Effector CD8-positive, alpha-beta T cell (primary cell): ENCODE results near the gene MICB.
A peak's percentile ranks its signal among the peaks of the same experiment; 100 is the strongest.

Experiments used
- DNase-seq: peaks from one replicate; lab custom pipeline; 2025; lab: John Stamatoyannopoulos, UW

The MICB gene

DNA sequence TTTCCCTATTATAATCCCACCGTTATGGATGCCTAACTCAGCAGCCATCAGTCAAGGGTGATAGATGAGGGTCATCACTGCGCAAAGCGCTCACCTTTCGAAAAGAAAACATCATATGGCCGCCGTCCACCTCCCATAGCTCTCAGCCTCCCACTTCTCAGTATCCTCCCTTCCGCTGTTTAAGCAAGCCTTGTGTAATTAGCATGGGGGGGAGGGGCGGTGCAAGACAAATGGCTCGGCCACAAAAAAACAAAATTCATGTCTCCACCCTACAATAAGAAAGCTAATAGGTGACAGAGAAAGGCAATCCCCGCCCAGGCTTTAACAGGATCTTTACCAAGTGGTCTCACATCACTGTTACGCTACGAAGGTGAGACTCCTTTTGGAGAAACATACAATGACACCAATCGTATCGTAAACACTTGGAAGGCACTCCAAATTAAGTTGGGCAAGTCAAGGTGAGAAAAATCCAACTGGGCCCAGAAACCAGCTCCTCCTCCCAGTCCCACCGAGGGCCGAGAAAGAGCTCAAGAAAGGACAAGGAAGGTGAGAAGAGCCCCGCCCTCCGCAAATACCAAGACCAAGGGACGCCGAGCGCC lies 43.2 kb downstream of the MICB start:
- peak; percentile 37 for DNase-seq

DNA sequence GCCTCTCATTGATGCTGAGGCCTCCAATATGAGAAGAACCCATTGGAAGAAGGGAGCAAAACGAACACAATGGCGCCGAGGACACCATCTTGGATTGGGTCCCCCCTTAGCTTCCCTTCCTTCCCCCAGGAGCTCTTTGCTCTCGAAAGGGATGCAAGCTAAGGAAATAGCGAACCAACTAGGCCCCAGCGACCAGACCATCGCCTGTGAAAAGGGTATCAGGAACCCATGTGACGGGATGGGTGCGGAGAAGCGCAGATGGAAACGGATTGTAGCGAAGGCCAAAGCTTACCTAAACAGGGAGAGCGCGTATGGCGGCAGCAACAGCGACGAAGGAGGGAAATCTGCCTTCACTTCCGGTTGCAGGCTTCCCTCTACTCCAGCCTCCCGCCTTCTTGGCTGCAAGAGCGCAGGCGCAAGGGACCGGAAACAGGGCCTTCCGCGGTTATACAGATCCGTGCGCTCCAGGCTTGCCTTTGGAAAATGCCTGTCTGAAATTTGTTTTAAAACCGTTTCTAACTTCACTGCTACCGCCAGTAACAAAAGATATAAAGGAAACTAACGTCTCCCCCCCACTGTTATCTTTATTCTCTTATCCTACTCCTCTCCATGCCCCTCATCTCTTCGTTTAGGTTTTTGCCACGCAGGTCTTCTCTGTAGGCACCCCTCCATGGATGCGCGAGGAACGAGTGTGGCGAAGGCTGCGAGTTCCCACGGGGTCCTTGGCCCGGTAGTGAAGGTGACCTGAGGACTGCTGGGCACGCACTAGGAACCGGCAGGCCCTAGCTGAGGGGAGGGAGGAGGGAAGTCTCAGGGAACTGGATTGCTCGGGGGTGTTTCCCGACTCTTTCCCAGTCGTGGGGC lies 43.9 kb downstream of the MICB start, which contains the start of gene DDX39B:
Gene DDX39B, minus strand, starts transcription at position 346 of the 864 bp plus-strand sequence. CDS start 1,471 bp downstream, outside the sequence.
- peak; percentile 88 for DNase-seq

DNA sequence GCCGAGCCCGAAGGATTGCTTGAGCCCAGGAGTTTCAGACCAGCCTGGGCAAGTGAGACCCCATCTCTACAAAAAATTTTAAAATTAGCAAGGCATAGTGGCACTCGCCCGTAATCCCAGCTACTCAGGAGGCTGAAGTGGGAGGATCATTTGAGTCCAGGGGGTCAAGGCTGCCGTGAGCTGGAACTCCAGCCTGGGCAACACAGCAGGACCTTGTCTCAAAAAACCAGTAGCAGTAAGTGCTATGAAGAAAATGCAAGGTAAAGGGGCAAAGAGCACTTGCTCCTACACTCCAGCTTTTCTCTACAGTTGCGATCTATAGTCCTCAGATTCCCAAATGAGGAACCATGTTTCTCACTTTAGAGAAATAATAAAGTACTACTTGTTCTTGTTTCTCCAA lies 45.7 kb downstream of the MICB start:
- no peak for DNase-seq

DNA sequence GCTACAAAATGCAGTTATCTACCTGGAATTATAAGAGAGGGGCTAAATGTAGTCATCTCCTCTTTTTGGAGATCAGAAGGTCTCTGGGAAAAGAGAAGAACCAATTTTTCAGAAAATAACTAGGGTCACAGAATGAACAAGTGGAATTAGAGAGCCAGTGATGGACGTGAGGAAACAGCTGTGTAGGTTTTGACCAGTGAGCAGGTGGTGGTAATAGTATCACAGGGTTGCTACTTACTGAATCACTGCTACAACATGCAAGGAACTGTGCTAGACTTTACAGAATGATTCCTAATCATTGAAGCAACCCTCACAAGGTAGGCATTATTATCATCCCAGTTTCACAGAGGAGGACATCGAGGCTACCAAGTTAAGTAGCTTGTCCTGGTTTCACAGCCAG lies 46.7 kb downstream of the MICB start:
- no peak for DNase-seq

DNA sequence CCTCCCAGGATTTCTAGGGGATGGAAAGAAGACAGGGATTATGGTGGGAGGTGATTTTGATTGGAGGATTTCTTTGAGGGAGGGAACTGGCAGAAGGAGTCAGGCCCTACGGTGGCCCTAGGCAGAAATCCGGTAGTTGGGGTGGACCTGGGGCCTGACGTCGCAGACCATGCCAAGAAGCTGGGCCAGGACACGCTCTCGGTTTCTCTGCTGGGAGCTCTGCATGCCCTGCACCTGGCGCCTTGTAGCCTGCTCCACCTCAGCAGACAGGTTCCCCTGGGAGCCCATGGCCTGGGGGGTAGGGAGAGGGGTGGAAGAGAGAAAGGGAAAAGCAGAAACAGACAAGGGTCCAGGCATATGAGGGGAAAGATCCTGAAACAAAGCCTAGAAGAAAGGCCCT lies 47.3 kb downstream of the MICB start:
- DNase-seq: no peak

DNA sequence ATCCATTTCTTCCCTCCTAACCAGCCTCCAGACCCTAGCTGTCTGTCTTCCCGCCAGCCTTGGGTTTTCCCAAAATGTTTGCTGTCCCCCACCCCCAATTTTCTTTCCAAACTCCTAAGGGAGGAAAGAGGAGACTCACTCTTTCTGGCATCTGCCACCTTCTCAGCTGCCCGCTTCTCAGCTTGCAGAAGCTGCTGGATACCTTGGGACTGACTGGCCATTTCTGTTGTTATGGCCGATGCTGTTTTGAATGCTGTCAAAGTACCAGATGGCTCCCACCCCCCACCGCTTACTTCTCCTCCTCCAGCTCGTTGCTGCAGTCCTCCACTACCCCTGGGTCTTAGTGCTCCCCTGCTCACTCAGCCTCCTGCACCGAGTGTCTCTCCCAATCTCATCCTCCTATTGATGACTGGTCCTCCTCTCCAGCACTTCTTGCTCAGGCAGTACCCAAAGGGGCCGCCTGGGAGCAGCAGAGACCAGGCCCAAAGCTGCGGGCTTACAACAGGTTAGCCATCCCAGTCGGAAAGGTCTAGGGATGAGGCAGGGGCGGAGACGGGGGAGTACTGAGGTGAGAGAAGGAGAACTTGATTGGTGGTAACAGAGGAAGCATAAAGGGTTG lies 48.5 kb downstream of the MICB start, which contains the start of gene ATP6V1G2:
Gene ATP6V1G2, minus strand, starts transcription at position 270 of the 619 bp plus-strand sequence. Its CDS starts 49 bp downstream, at position 221.
- DNase-seq: peak; percentile 76

DNA sequence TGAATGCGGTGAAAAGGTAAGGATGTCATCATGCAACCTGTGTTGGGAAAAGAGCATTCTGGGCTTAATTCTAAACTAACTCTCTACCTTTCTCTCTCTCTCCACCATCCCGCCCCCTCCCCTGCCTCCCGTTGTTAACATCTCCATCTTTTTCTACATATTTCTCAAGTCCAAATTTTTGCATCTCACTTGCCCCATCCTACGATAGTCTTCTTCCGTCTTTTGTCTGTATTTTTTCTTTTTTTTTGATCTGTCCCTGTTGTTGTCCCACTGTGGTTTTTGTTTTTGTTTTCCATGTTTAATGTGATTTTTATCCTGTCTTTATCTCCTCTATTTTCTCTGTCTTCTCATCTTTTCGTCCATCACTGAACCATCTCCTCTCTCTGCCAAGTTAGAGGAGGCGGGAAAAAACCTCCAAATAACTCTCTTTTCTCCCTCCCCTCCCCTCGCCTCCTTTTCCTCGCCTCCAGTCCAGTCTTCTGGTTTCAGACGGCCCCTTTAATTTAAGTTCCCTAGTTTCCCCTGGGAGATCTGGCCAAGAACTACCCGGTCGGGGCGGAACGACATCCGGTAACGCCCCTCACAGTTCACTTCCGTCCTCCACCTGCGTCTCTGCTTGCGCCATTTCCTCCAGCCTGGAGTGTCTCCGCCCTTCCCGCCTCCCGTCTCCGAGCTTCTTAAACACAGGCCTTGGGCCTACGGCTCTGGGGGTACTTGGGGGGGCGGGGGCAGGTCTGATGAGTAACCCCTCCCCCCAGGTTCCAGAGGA lies 49.2 kb downstream of the MICB start, which contains the start of gene NFKBIL1:
Gene NFKBIL1, plus strand, starts transcription at position 651 of the 769 bp plus-strand sequence. Its CDS starts 87 bp downstream, at position 738.
- peak; percentile 80 for DNase-seq

DNA sequence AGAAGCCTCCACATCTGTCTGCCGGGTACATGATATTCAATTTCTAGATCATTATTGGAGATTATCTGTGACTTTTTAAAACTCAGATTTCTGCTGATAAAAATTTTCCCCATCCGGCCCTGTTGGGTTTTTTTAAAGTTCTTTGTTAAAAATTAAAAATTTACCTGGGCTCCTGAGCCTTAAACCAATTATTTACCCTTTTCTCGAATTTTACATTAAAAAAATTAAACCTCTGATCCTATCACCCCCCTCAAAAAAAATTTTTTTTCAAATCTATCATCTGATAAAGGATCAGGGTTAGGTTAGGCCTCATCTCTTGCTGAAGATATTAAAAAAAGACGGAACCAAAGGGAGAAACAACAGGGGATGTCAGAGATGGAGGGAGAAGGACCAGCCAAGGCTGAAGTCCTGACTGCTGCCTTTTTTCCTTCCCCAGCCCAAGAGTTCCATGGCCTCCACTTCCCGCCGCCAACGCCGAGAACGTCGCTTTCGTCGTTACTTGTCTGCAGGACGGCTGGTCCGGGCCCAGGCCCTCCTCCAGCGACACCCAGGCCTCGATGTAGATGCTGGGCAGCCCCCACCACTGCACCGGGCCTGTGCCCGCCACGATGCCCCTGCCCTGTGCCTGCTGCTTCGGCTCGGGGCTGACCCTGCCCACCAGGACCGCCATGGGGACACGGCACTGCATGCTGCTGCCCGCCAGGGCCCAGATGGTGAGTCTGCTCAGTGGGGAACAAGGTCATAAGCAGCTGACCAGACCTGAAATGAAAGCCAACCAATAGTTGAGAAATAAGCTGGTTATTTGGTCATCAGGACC lies 50.0 kb downstream of the MICB start:
- no peak for DNase-seq

DNA sequence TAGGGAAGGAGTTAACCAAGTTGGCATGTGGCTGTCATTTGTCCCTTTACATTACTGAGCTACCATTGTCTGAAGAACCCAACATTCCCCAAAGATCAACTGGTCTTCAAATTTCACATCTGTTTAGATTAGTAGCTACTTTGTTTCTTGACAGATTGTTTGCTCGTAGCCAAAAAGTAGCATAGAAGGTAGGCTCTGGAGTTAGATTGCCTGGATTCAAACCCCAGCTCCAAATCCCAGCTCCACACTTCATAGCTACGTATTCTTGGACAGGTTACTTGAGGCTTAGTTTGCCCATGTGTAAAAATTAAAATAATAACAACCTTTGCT lies 50.6 kb downstream of the MICB start:
- no peak for DNase-seq

DNA sequence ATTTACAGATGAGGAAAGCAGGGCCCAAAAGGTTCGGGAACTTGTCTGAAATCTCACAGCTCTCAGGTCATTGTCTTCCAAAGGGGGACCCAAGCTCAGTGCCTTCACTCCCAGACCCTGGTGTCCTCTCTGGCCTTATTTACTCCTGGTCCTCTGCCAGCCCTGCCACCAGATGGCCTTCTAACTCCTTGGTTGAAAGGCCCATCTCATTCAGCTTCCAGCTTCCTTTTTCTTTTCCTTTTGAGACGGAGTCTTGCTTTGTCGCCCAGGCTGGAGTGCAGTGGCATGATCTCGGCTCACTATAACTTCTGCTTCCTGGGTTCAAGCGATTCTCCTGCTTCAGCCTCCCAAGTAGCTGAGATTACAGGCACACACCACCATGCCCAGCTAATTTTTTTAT lies 53.4 kb downstream of the MICB start:
- DNase-seq: peak; percentile 30

DNA sequence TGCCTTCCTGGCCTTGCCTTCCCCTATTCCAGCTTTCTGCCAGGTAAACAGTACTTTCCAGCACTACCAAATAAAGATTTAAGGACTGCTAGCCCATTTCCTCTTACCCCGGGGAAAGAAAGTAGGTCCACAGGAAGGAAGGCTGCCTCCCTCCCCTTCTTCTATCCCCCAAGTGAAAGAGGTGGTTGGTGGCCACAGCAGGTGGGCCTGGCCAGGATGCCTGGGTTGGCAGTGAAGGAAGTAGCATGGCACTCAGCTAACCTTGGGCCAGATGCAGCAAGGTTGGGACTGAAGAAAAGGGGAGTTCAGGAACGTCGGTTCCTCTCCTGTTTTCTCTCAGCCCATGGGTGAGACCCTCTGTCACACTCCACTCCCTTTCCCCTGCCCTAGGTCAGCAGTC lies 58.4 kb downstream of the MICB start:
- DNase-seq: no peak

DNA sequence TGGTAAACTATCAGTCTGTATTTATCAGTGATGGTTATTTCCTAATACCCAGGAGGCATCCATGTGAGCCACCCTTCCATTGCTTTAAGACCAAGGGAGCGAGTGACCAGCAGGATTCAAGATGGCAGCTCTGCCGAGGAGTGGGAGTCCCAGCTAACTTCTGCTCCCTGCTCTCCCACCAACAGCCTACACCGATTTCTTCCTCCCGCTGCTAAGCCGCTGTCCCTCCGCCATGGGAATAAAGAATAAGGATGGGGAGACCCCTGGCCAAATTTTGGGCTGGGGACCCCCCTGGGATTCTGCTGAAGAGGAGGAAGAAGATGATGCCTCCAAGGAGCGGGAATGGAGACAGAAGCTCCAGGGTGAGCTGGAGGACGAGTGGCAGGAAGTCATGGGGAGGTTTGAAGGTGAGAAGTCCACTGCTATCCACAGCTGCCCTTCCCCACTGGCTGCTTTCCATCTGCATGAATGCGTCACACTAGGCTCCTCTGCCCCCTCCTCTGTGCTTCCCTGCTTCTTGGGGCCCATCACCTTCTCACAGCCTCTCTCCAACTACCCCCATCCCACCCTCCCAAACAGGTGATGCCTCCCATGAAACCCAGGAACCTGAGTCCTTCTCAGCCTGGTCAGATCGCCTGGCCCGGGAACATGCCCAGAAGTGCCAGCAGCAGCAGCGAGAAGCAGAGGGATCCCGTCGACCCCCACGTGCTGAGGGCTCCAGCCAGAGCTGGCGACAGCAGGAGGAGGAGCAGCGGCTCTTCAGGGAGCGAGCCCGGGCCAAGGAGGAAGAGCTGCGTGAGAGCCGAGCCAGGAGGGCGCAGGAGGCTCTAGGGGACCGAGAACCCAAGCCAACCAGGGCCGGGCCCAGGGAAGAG lies 59.7 kb downstream of the MICB start:
- no peak for DNase-seq

DNA sequence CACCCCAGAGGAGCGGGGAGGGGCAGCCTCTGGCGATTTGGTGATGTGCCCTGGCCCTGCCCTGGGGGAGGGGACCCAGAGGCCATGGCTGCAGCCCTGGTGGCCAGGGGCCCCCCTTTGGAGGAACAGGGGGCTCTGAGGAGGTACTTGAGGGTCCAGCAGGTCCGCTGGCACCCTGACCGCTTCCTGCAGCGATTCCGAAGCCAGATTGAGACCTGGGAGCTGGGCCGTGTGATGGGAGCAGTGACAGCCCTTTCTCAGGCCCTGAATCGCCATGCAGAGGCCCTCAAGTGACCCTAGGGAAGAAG lies 60.3 kb downstream of the MICB start:
- DNase-seq: no peak

DNA sequence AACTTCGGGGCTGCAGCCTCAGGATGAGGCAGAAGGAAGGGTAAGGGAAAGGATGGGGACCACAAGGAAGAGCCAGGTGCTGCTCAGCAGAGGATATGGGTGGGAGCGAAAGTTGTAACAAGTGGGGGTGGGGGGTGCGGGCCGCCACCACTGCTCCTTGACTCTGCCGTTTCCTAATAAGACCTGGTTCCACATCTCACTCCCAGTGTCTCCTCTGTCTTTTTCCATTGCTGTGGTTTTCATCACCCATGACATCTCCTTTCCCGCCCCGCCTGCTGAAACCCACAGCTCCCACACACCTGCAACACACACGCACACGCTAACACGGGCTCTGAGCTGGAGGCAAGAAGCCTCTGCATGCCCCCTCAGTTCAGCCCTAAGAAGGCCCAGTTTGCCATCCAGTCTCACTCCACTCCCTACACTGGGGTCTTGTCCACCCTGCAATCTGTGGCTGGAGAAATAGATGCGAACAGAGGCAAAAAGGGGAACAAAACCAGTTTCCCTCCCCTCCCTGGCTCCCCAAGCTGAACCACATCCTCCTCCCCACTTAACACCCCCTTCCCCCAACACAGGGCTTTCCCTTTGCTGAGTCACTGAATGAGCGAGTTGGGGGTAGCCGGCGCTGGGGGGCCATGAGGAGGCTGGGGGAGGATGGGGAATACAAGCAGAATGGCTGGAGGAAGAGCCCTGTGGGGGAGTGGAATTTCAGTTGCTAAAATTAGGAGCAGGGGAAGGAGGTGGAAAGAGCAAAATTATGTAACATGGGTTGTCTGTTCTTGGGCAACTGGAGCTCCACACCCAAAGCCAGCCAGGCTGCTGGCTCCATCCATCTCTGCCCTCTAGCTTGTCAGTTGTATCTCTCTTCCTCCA lies 60.9 kb downstream of the MICB start:
- peak; percentile 21 for DNase-seq

DNA sequence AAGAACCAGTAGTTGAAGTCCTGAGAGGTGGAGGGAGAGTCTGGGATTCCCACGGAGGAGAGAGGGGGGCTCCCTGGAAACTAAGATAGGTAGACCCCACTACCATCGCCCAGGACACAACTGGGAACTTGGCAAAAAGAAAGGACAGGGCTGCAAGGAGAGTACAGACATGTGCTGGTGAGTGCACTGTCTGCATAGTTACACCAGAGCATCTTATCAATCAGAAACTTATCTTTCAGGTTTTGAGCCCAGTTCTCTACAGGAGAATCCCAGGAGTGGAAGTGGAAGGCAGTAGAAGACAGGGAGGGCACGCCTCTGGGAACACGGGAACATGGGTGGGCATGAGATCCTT lies 61.6 kb downstream of the MICB start:
- no peak for DNase-seq

DNA sequence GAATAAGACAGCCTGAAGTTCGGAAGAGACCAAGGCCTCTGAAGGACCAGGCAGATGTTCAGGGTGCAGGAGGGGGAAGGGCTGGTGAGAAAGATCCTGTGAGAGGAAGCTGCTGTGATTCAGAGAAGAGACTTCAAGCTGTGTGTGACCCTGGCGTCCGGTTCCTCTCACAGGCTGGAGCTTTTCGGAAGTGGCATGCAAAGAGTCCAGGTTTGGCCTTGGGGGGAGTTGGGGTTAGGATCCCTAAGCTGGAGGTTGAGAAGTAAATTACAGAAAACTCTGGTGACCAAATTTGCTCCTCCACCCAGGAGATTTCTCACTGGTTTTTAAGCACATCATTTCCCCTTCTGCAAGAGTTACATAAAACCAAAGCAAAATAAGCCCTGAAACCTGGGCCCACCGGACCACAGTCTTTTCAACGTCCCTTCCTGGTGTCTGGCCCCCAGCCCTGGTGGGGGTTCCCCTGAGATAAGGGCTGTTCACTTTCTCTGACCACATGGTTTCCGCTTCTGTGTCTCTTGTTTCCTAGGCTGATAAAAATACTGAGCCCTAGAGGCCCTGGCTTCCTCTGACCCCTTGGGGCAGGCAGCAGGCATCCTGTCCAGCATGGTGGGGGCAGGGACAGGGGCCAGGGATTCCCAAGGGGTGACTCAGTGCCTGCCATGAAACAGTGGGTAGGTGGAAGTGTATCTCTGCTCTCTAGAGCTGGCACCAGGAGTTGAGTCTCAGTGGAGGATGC lies 62.2 kb downstream of the MICB start:
- DNase-seq: no peak

DNA sequence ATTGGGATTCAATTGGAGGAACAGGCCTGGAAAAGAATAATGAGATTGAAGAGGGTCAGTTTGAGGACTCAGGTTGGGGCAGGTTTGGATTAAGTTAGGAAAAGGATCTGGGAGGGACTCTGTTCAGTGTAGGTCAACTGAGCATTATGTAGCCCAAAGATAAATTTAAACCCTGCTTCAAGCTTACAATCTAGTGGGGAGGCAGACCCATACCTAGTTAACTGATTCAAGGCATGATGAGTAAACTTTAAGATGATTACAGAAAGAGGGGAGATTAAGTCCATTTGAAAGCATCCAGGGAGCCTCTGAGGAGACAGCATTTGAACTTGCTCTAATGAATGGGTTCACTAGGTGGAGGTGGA lies 62.7 kb downstream of the MICB start:
- DNase-seq: no peak
